Fibroblast of lung (primary cell): ENCODE data around the gene OR2L5.

Experiments used
- EZH2 ChIP-seq: IDR thresholded peaks from 2 replicates; pipeline ENCODE4 v1.5.1; 2012; ENCODE audit warnings: low read length, control low read depth, mild to moderate bottlenecking; ENCODE audit errors: missing control alignments
- TF ChIP-seq, protein P1 (sequence below), 2 donors: IDR thresholded peaks in 1 of 2; conservative IDR thresholded peaks in 1 of 2; 1 replicate in 1 of 2; 2 replicates in 1 of 2; pipeline ENCODE4 v1.5.1; 2011 to 2012; ENCODE audit warnings: low read length in 2 of 2, control low read depth in 1 of 2, inconsistent platforms in 1 of 2, low read depth in 1 of 2, mild to moderate bottlenecking in 1 of 2

DNA sequence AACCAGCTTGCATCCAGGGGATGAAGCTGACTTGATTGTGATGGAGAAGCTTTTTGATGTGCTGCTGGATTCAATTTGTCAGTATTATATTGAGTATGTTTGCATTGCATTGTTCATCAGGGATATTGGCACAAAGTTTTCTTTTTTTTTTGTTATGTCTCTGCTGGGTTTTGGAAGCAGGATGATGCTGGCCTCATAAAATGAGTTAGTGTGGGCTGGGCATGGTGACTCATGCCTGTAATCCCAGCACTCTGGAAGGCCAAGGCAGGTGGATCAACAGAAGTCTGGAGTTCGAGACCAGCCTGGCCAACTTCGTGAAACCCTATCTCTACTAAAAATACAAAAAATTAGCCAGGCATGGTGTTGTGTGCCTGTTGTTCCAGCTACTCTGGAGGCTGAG lies 41.8 kb downstream of the OR2L5 start:
- TF ChIP-seq EZH2, result no peak
- TF ChIP-seq, protein P1, sequence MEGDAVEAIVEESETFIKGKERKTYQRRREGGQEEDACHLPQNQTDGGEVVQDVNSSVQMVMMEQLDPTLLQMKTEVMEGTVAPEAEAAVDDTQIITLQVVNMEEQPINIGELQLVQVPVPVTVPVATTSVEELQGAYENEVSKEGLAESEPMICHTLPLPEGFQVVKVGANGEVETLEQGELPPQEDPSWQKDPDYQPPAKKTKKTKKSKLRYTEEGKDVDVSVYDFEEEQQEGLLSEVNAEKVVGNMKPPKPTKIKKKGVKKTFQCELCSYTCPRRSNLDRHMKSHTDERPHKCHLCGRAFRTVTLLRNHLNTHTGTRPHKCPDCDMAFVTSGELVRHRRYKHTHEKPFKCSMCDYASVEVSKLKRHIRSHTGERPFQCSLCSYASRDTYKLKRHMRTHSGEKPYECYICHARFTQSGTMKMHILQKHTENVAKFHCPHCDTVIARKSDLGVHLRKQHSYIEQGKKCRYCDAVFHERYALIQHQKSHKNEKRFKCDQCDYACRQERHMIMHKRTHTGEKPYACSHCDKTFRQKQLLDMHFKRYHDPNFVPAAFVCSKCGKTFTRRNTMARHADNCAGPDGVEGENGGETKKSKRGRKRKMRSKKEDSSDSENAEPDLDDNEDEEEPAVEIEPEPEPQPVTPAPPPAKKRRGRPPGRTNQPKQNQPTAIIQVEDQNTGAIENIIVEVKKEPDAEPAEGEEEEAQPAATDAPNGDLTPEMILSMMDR (conservative IDR thresholded peaks at IDR 0.05 in 1 of 2, IDR thresholded peaks at IDR 0.05 in 1 of 2; ENCODE audit: low read depth in 1 of 2, low read length in 2 of 2), result no peak
